Measurements from ENCODE around the gene PFDN4.

PFDN4 gene

GRCh38 chr20:54168961-54169862 lies 38.7 kb upstream of the PFDN4 start:
- Histone ChIP-seq H3K4me3 (IDR thresholded peaks at IDR 0.05; ENCODE audit: insufficient read depth, low read depth, low read length) (no peak overlapping the region), H3K9ac (no peak overlapping the region), H3K36me3 (ENCODE audit: insufficient read depth) (no peaks in the 10 kb centered on the region), H4K20me1 (ENCODE audit: insufficient read depth) (no peaks in the 10 kb centered on the region), H2AFZ (ENCODE audit: low read depth) (no peak overlapping the region), H3K27me3 (ENCODE audit: insufficient read depth, low read depth) (no peaks in the 10 kb centered on the region), H3K4me2 (no peak overlapping the region), H3K27ac (no peak overlapping the region), H3K4me1 (ENCODE audit: low read depth, poor library complexity, severe bottlenecking) (no peaks in the 10 kb centered on the region), H3K79me2 (ENCODE audit: insufficient read depth, low read depth) (no peaks in the 10 kb centered on the region)
- TF ChIP-seq CTCF (conservative IDR thresholded peaks at IDR 0.05; ENCODE audit: low read depth, low read length) = no peak

- no peaks in the 10 kb centered on the region for H3K79me2 ChIP-seq (ENCODE audit: insufficient read depth, low read depth)
- no peaks in the 10 kb centered on the region for H3K27me3 ChIP-seq (ENCODE audit: insufficient read depth, low read depth)
- H2AFZ ChIP-seq (ENCODE audit: low read depth) = no peak overlapping the region
- H3K9ac ChIP-seq = no peak overlapping the region
- no peak for TF ChIP-seq CTCF (conservative IDR thresholded peaks at IDR 0.05; ENCODE audit: low read depth, low read length)
- H3K27ac ChIP-seq = no peak overlapping the region
- H3K36me3 ChIP-seq (ENCODE audit: insufficient read depth) = no peaks in the 10 kb centered on the region
- no peak overlapping the region for H3K4me3 ChIP-seq (IDR thresholded peaks at IDR 0.05; ENCODE audit: insufficient read depth, low read depth, low read length)
- H3K4me1 ChIP-seq (ENCODE audit: low read depth, poor library complexity, severe bottlenecking) = no peaks in the 10 kb centered on the region
- no peaks in the 10 kb centered on the region for H4K20me1 ChIP-seq (ENCODE audit: insufficient read depth)
- H3K4me2 ChIP-seq = no peak overlapping the region
These were observed 37.8 kb upstream of the PFDN4 start for GRCh38 chr20:54170026-54170471.

- Histone ChIP-seq H3K27ac (no peak overlapping the region), H3K36me3 (ENCODE audit: insufficient read depth) (no peaks in the 10 kb centered on the region), H3K4me3 (IDR thresholded peaks at IDR 0.05; ENCODE audit: insufficient read depth, low read depth, low read length) (no peak overlapping the region), H3K4me1 (ENCODE audit: low read depth, poor library complexity, severe bottlenecking) (no peaks in the 10 kb centered on the region), H3K79me2 (ENCODE audit: insufficient read depth, low read depth) (no peaks in the 10 kb centered on the region), H3K9ac (no peak overlapping the region), H3K27me3 (ENCODE audit: insufficient read depth, low read depth) (no peaks in the 10 kb centered on the region), H3K4me2 (no peak overlapping the region), H4K20me1 (ENCODE audit: insufficient read depth) (no peaks in the 10 kb centered on the region), H2AFZ (ENCODE audit: low read depth) (no peak overlapping the region)
- TF ChIP-seq CTCF (conservative IDR thresholded peaks at IDR 0.05; ENCODE audit: low read depth, low read length) = no peak
These were observed 36.9 kb upstream of the PFDN4 start for GRCh38 chr20:54170963-54171362.

- H3K4me3 ChIP-seq (IDR thresholded peaks at IDR 0.05; ENCODE audit: insufficient read depth, low read depth, low read length) = no peak overlapping the region
These were observed 35.4 kb upstream of the PFDN4 start for GRCh38 chr20:54172532-54172855.

More at GRCh38 chr20:54172532-54172855, 35.4 kb upstream of the PFDN4 start:
- Histone ChIP-seq H3K79me2 (ENCODE audit: insufficient read depth, low read depth) (no peaks in the 10 kb centered on the region), H3K4me1 (ENCODE audit: low read depth, poor library complexity, severe bottlenecking) (no peaks in the 10 kb centered on the region), H3K27me3 (ENCODE audit: insufficient read depth, low read depth) (no peaks in the 10 kb centered on the region), H2AFZ (ENCODE audit: low read depth) (no peak overlapping the region), H3K4me2 (no peak overlapping the region), H4K20me1 (ENCODE audit: insufficient read depth) (no peaks in the 10 kb centered on the region), H3K9ac (no peak overlapping the region), H3K36me3 (ENCODE audit: insufficient read depth) (no peaks in the 10 kb centered on the region), H3K27ac (no peak overlapping the region)
- TF ChIP-seq CTCF (conservative IDR thresholded peaks at IDR 0.05; ENCODE audit: low read depth, low read length) = no peak

Measured in KMS-11 (cell line).